B cell (primary cell): ENCODE data around the gene ZBTB21. TPM values are rescaled to one million over a fixed set of nuclear protein-coding genes. Genes with fewer than 3 reads are reported as not detected.

Source experiments
- ATAC-seq: fragments of 200-7000 bp; cut with Tn5 transposase; one replicate; pipeline ENCODE4 v1.10.0; 2021; ENCODE audit warnings: low read depth, mild to moderate bottlenecking, moderate number of reproducible peaks, moderate library complexity
- CTCF ChIA-PET: fragments of 350-600 bp; sonication (Branson Sonifier 250); formaldehyde crosslinking; loops from one replicate; lab custom pipeline; 2021; ENCODE audit warnings: antibody characterized with exemption, inconsistent platforms; lab: Charles Lee
- POLR2A ChIA-PET: fragments of 350-600 bp; sonication (Branson Sonifier 250); formaldehyde crosslinking; loops from one replicate; lab custom pipeline; 2021; ENCODE audit warnings: antibody characterized with exemption; lab: Charles Lee
- DNase-seq: peaks from one replicate; pipeline ENCODE4 v3.0.0; 2013
- H2AFZ ChIP-seq: 2 replicates; pipeline ENCODE4 v1.6.1; 2012; ENCODE audit warnings: mild to moderate bottlenecking, low read depth, low read length; ENCODE audit not compliant: insufficient read depth, poor library complexity, severe bottlenecking
- H3K27ac ChIP-seq, 2 donors: 1 replicate in 1 of 2; 2 replicates in 1 of 2; pipeline ENCODE4 v1.5.1; 2012 to 2013; ENCODE audit warnings: low read length in 2 of 2, mild to moderate bottlenecking in 2 of 2, moderate library complexity in 1 of 2
- H3K27me3 ChIP-seq, 4 experiments: fragments of 200-600 bp in 1 of 4; sonication (generic) in 1 of 4; replicated peaks in 1 of 4; 1 replicate in 2 of 4; 2 replicates in 2 of 4; pipeline versions ENCODE4 v1.6.1 to v1.7.0; 2013 to 2016; ENCODE audit warnings: low read length in 3 of 4, mild to moderate bottlenecking in 2 of 4, mixed read lengths in 1 of 4, moderate library complexity in 1 of 4; ENCODE audit not compliant: insufficient read depth in 4 of 4, control insufficient read depth in 3 of 4; ENCODE audit errors: control extremely low read depth in 1 of 4
- H3K36me3 ChIP-seq, 2 experiments: replicated peaks in 1 of 2; 1 replicate in 1 of 2; 2 replicates in 1 of 2; pipeline versions ENCODE4 v1.6.1 to v1.7.1; 2013; ENCODE audit warnings: low read length in 1 of 2; ENCODE audit not compliant: insufficient read depth in 2 of 2, control insufficient read depth in 1 of 2; ENCODE audit errors: control extremely low read depth in 1 of 2, extremely low read depth in 1 of 2
- H3K4me1 ChIP-seq, 2 donors: fragments of 200-600 bp in 1 of 2; sonication (generic) in 1 of 2; 1 replicate in 1 of 2; 2 replicates in 1 of 2; pipeline versions ENCODE4 v1.5.1 to v1.6.1; 2013 to 2017; ENCODE audit warnings: low read length in 2 of 2; ENCODE audit not compliant: control insufficient read depth in 2 of 2, insufficient read depth in 2 of 2
- H3K4me2 ChIP-seq: replicated peaks from 2 replicates; pipeline ENCODE3; 2012; ENCODE audit warnings: mild to moderate bottlenecking, low read depth, low read length; ENCODE audit not compliant: poor library complexity, severe bottlenecking
- H3K4me3 ChIP-seq, 5 experiments: fragments of 200-600 bp in 1 of 5; sonication (generic) in 1 of 5; 1 replicate in 3 of 5; 2 replicates in 2 of 5; pipeline versions ENCODE4 v1.5.1 to v1.7.0; 2011 to 2016; ENCODE audit warnings: low read length in 4 of 5, mild to moderate bottlenecking in 4 of 5, low read depth in 2 of 5, control low read depth in 1 of 5, moderate library complexity in 1 of 5; ENCODE audit not compliant: insufficient read depth in 1 of 5; ENCODE audit errors: control extremely low read depth in 1 of 5, extremely low read depth in 1 of 5
- H3K79me2 ChIP-seq: fragments of 200-600 bp; sonication (generic); one replicate; pipeline ENCODE4 v1.6.0; 2016; ENCODE audit warnings: low read length; ENCODE audit not compliant: control insufficient read depth, insufficient read depth
- H3K9ac ChIP-seq: fragments of 200-600 bp; sonication (generic); 2 replicates; pipeline ENCODE4 v1.6.1; 2017; ENCODE audit warnings: mild to moderate bottlenecking, low read length, moderate library complexity
- H3K9me3 ChIP-seq, 3 donors: one replicate each; pipeline versions ENCODE4 v1.6.1 to v1.7.1; 2013; ENCODE audit warnings: low read length in 2 of 3; ENCODE audit not compliant: control insufficient read depth in 2 of 3, insufficient read depth in 1 of 3; ENCODE audit errors: control extremely low read depth in 1 of 3
- H4K20me1 ChIP-seq: 2 replicates; pipeline ENCODE4 v1.6.0; 2012; ENCODE audit warnings: mild to moderate bottlenecking, low read length; ENCODE audit not compliant: insufficient read depth, control insufficient read depth, poor library complexity, severe bottlenecking
- H3K27ac Mint-ChIP-seq: one replicate; pipeline ENCODE4 v1.8.0; 2021; ENCODE audit warnings: mixed read lengths
- H3K27me3 Mint-ChIP-seq: one replicate; pipeline ENCODE4 v1.8.0; 2021; ENCODE audit warnings: mixed read lengths
- H3K4me1 Mint-ChIP-seq: one replicate; pipeline ENCODE4 v1.8.0; 2021; ENCODE audit warnings: mixed read lengths
- H3K4me3 Mint-ChIP-seq: one replicate; pipeline ENCODE4 v1.8.0; 2021; ENCODE audit warnings: mixed read lengths
- H3K9me3 Mint-ChIP-seq: one replicate; pipeline ENCODE4 v1.8.0; 2022; ENCODE audit warnings: mixed read lengths; ENCODE audit not compliant: insufficient read depth
- EZH2 ChIP-seq: IDR thresholded peaks from 2 replicates; pipeline ENCODE4 v1.6.1; 2012; ENCODE audit warnings: borderline replicate concordance, low read depth, mild to moderate bottlenecking, moderate library complexity, low read length; ENCODE audit not compliant: insufficient read depth, poor library complexity, severe bottlenecking
- WGBS: methylation state at CpG from one replicate; pipeline ENCODE4 v1.1.5; 2013; ENCODE audit warnings: missing lambda C conversion rate; ENCODE audit not compliant: insufficient coverage; 5-methylcytosine and 5-hydroxymethylcytosine counted together
- intact Hi-C: fragments of 100-400 bp; cut with micrococcal nuclease; formaldehyde crosslinking; loops from one replicate; pipeline ENCODE4 v1.10.0; 2022
- polyA plus RNA-seq: library from polyadenylated mRNA; depleted of rRNA; stranded (reverse); fragments of >200 nt; gene quantifications from 2 replicates; pipeline ENCODE4 v1.2.3, GENCODE V29; 2012
- total RNA-seq, 2 donors: library from RNA; stranded (reverse); fragments of 120-200 nt in 1 of 2; gene quantifications; 1 replicate in 1 of 2; 2 replicates in 1 of 2; pipeline versions ENCODE4 v1.2.3 to v1.2.4, GENCODE V29; 2013 to 2022
- TF ChIP-seq, protein P1 (sequence below): fragments of 200-600 bp; IDR thresholded peaks from one replicate; pipeline ENCODE4 v1.8.0; 2022; ENCODE audit warnings: antibody characterized with exemption, mild to moderate bottlenecking

Gene ZBTB21
- total and polyA plus RNA-seq, 2 donors (not counting 1 experiment from before 2014, with no cell fraction given) = 12.4 to 40.1 TPM

- Histone ChIP-seq H3K79me2 (peaks cover 64% of the 10 kb centered on the region), H3K27ac (no peak overlapping the region), H3K4me1 (peaks cover 3 to 18% of the 10 kb centered on the region in 2 donors), H3K9ac (no peak overlapping the region), H3K36me3 (peaks cover 0 to 18% of the 10 kb centered on the region in 2 experiments), H3K27me3 (no peaks in the 10 kb centered on the region), H4K20me1 (peaks cover 64% of the 10 kb centered on the region), H3K4me3 (no peak overlapping the region), H3K9me3 (no peaks in the 10 kb centered on the region), H2AFZ (no peak overlapping the region), H3K4me2 (no peak overlapping the region)
- no CpG with 5 or more reads among the region's 5 CpGs for WGBS
- peaks cover 45% of the 10 kb centered on the region for H3K4me1 Mint-ChIP-seq
- intact Hi-C loops = loop anchor here (5.0 to 10.0 kb wide), 3 partner anchors 140 to 640 kb away; partner anchors contain the start of gene MX2
- H3K27me3 Mint-ChIP-seq = no peaks in the 10 kb centered on the region
- POLR2A ChIA-PET = interaction anchor here (0.7 to 0.9 kb wide), 2 partner anchors 76 to 113 kb away, joined by 3 to 10 read pairs; no protein-coding TSS in a partner anchor
- peak overlapping the region; percentile 53 for H3K27ac Mint-ChIP-seq
- no peaks in the 10 kb centered on the region for H3K9me3 Mint-ChIP-seq
- DNase-seq (no peak), ATAC-seq (no peak)
- CTCF ChIA-PET = interaction anchor here (0.8 to 6.0 kb wide), 5 partner anchors 69 to 188 kb away, joined by 3 to 57 read pairs (median 7); no protein-coding TSS in a partner anchor
- TF ChIP-seq EZH2 = no peak
- TF ChIP-seq, protein P1, sequence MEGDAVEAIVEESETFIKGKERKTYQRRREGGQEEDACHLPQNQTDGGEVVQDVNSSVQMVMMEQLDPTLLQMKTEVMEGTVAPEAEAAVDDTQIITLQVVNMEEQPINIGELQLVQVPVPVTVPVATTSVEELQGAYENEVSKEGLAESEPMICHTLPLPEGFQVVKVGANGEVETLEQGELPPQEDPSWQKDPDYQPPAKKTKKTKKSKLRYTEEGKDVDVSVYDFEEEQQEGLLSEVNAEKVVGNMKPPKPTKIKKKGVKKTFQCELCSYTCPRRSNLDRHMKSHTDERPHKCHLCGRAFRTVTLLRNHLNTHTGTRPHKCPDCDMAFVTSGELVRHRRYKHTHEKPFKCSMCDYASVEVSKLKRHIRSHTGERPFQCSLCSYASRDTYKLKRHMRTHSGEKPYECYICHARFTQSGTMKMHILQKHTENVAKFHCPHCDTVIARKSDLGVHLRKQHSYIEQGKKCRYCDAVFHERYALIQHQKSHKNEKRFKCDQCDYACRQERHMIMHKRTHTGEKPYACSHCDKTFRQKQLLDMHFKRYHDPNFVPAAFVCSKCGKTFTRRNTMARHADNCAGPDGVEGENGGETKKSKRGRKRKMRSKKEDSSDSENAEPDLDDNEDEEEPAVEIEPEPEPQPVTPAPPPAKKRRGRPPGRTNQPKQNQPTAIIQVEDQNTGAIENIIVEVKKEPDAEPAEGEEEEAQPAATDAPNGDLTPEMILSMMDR = no peak
- no peak overlapping the region for H3K4me3 Mint-ChIP-seq
Observed at GRCh38 chr21:42004406-42005199, 5.6 kb downstream of the ZBTB21 start.

GRCh38 chr21:42003051-42003461, 7.1 kb downstream of the ZBTB21 start:
- intact Hi-C loops = loop anchor here (10.0 kb wide), 2 partner anchors 138 to 638 kb away; partner anchors contain the start of gene MX2

More at GRCh38 chr21:42003051-42003461, 7.1 kb downstream of the ZBTB21 start:
- no peak overlapping the region for H3K4me2 ChIP-seq
- 80% methylated on average over 1 of the region's 4 CpGs for WGBS
- ChIA-PET POLR2A (no interaction called here), CTCF (interaction anchor here (1.3 to 2.3 kb wide), 3 partner anchors 105 to 114 kb away, joined by 4 to 7 read pairs (median 5); no protein-coding TSS in a partner anchor)
- TF ChIP-seq, protein P1 = no peak
- no peak for TF ChIP-seq EZH2
- H3K27me3 ChIP-seq = no peaks in the 10 kb centered on the region
- no peak overlapping the region for H3K9ac ChIP-seq
- ATAC-seq (no peak), DNase-seq (no peak)
- no peak overlapping the region for H3K4me3 Mint-ChIP-seq
- H3K4me1 ChIP-seq = peaks cover 0 to 13% of the 10 kb centered on the region in 2 donors
- no peak overlapping the region for H3K27ac ChIP-seq
- H3K79me2 ChIP-seq = peaks cover 58% of the 10 kb centered on the region
- H3K27ac Mint-ChIP-seq = no peak overlapping the region
- no peaks in the 10 kb centered on the region for H3K9me3 Mint-ChIP-seq
- no peaks in the 10 kb centered on the region for H3K9me3 ChIP-seq
- no peak overlapping the region for H3K4me3 ChIP-seq
- peaks cover 0 to 23% of the 10 kb centered on the region in 2 experiments for H3K36me3 ChIP-seq
- no peaks in the 10 kb centered on the region for H3K27me3 Mint-ChIP-seq
- peaks cover 41% of the 10 kb centered on the region for H3K4me1 Mint-ChIP-seq
- no peak overlapping the region for H2AFZ ChIP-seq
- peaks cover 63% of the 10 kb centered on the region for H4K20me1 ChIP-seq
